ENCODE measurements around the gene TCHH.

The TCHH gene

GRCh38 chr1:152107984-152108881 is 7.0 kb downstream of the TCHH start:
- H3K27ac ChIP-seq = no peak overlapping the region
- H3K9me3 ChIP-seq = no peaks in the 10 kb centered on the region
- peaks cover 100% of the 10 kb centered on the region for H3K27me3 ChIP-seq
- H3K4me3 ChIP-seq (ENCODE audit: low read depth in 1 of 2, low read length in 1 of 2) = peak overlapping the region in 1 of 2 experiments; percentile 3
- peaks cover 45 to 49% of the 10 kb centered on the region in 2 experiments for H3K4me1 ChIP-seq (ENCODE audit: control insufficient read depth in 1 of 2, insufficient read depth in 1 of 2, low read depth in 1 of 2, low read length in 1 of 2)
- TF ChIP-seq CTCF (IDR thresholded peaks at IDR 0.05) = no peak
- no peaks in the 10 kb centered on the region for H3K36me3 ChIP-seq

GRCh38 chr1:152107031-152107983 is 7.9 kb downstream of the TCHH start:
- Histone ChIP-seq H3K27me3 (peaks cover 100% of the 10 kb centered on the region), H3K27ac (no peak overlapping the region), H3K9me3 (no peaks in the 10 kb centered on the region), H3K36me3 (no peaks in the 10 kb centered on the region), H3K4me1 (ENCODE audit: control insufficient read depth in 1 of 2, insufficient read depth in 1 of 2, low read depth in 1 of 2, low read length in 1 of 2) (peaks cover 39 to 47% of the 10 kb centered on the region in 2 experiments), H3K4me3 (ENCODE audit: low read depth in 1 of 2, low read length in 1 of 2) (no peak overlapping the region)
- no peak for TF ChIP-seq CTCF (IDR thresholded peaks at IDR 0.05)

DNA sequence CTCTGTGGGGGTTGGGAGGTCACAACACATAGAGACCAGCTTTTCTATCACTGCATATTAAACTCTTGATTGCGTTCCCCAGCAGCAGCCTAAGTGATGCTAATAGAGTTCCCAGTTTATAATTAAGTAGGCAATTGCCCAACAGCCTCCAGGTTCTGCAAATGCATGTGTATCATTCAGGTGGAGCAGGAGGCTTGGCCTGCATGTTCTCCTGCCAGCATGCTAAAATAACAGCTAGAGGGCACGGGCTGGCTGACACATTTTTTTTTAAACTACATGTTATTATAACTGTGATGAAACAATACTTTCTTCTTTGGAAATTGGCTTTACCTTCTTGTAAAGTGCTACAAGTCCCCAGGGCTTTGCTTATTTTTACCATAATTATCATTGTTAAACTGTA is 10.4 kb downstream of the TCHH start:
- no peak overlapping the region for H3K27ac ChIP-seq
- peaks cover 21 to 25% of the 10 kb centered on the region in 2 experiments for H3K4me1 ChIP-seq (ENCODE audit: control insufficient read depth in 1 of 2, insufficient read depth in 1 of 2, low read depth in 1 of 2, low read length in 1 of 2)
- H3K4me3 ChIP-seq (ENCODE audit: low read depth in 1 of 2, low read length in 1 of 2) = no peak overlapping the region
- H3K27me3 ChIP-seq = peaks cover 100% of the 10 kb centered on the region
- H3K36me3 ChIP-seq = no peaks in the 10 kb centered on the region
- no peak for TF ChIP-seq CTCF (IDR thresholded peaks at IDR 0.05)
- no peaks in the 10 kb centered on the region for H3K9me3 ChIP-seq

DNA sequence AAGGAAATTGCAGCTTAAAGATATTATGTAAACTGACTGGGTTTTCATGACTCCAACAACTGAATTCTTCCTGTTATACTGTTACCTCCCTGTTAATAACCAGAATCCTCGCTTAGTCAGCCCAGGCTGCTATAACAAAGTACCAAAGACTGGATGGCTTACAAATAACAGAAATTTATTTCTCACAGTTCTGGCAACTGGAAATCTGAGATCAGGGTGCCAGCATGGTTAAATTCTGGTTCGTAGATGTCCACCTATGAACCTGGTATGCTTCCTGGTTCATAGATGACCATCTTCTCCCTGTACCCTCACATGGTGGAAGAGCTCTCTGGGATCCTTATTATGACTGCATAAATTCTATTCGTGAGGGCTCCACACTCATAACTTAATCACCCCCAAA is 18.3 kb downstream of the TCHH start:
- no peak for TF ChIP-seq CTCF (IDR thresholded peaks at IDR 0.05)
- no peaks in the 10 kb centered on the region for H3K4me1 ChIP-seq (ENCODE audit: control insufficient read depth in 1 of 2, insufficient read depth in 1 of 2, low read depth in 1 of 2, low read length in 1 of 2)
- no peaks in the 10 kb centered on the region for H3K9me3 ChIP-seq
- H3K27me3 ChIP-seq = peaks cover 82% of the 10 kb centered on the region
- no peak overlapping the region for H3K27ac ChIP-seq
- H3K4me3 ChIP-seq (ENCODE audit: low read depth in 1 of 2, low read length in 1 of 2) = no peak overlapping the region
- no peaks in the 10 kb centered on the region for H3K36me3 ChIP-seq

DNA sequence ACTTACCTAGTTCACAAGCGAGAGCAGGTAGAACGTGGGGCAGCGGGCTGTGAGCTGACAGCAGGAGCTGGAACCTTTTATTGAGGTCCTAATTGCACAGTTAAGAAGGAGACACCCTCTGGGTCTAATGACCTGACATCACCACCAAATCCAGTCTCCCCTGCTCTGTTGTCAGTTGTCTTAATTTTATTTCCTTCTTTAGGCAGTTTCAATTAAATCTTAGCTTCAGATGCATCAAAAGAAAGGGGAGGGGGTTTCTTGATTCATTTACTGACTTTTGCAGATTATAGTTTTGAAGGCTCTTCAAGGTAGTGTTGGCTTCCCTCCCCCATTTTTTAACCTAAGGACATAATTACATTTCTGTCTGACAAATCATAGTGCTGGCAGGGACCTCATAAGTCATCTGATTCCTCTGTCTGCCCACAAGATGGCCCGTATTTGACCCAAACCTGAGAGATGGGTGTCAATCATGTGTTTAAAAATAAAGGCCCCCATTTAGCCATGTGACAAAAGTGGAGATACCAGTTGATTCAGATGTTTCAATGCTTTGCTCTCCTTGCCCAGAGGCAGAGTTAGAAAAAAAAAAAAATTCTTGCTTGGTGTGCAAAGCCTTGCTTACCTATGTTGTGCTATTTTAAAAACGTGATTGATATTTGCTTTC is 26.1 kb downstream of the TCHH start, which contains the start of gene TCHHL1:
TSS of gene TCHHL1 (minus strand) at position 51 of the 661 bp plus-strand sequence. CDS start 921 bp downstream, outside the sequence.
- no peaks in the 10 kb centered on the region for H3K36me3 ChIP-seq
- TF ChIP-seq CTCF (IDR thresholded peaks at IDR 0.05) = no peak
- H3K27ac ChIP-seq = no peak within 1 kb of the TSS
- H3K4me3 ChIP-seq (ENCODE audit: low read depth in 1 of 2, low read length in 1 of 2) = no peak within 1 kb of the TSS
- H3K27me3 ChIP-seq = peaks cover 23% of the 10 kb centered on the region
- H3K9me3 ChIP-seq = no peaks in the 10 kb centered on the region
- H3K4me1 ChIP-seq (ENCODE audit: control insufficient read depth in 1 of 2, insufficient read depth in 1 of 2, low read depth in 1 of 2, low read length in 1 of 2) = no peaks in the 10 kb centered on the region
